ENCODE results near the gene UBL7. TPM values are rescaled to one million over a fixed set of nuclear protein-coding genes. Genes with fewer than 3 reads are reported as not detected.
A peak's percentile ranks its signal among the peaks of the same experiment; 100 is the strongest.

UBL7 gene
- total and polyA plus RNA-seq, 2 of the 8 experiments (the other 6 are each of a cell fraction or from before 2014, with no cell fraction given), result 71.5 to 183 TPM

DNA sequence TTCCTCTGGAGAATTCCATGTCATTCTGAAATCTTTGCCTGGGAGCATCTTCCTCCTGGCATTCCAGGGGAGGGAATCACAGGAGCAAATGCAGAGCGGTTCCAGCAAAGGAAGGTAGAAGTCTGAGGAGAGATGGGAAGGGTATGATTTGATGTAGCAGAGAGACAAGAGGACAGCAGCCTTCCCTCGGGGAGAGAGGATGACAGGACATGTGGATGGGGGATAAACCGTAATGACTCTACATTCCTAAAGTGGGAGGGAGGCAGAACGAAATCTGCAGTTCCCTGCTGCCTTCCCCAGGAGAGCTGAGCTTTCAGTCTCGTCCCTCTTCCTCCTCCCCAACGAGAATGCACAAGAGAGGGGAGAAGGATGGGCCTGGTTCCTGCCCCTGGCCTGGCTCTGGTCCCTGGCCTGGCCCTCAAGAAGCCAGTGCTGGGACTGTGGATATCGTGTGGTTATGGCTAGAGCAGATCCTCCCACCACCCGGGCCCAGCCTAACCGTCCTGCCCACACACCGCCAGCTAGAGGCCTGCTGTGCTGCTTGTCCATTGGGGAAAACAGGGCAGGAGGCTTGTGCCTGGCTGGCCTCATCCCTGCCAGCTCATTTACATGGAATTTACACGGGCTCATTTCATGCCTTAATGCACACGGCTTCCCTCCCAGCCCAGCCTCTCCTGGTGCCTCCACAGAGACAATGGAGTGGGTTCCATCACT lies 53.8 kb downstream of the UBL7 start:
- H3K27me3 ChIP-seq (replicated peaks in 1 of 4; ENCODE audit: control insufficient read depth in 3 of 4, extremely low read depth in 1 of 4, insufficient read depth in 3 of 4, low read length in 3 of 4), result no peaks in the 10 kb centered on the region; a peak in 2 of 7 replicates
- no peak for TF ChIP-seq RAD21 (IDR thresholded peaks at IDR 0.05 in 1 of 2, conservative IDR thresholded peaks at IDR 0.05 in 1 of 2; ENCODE audit: low read depth in 2 of 2, low read length in 2 of 2)
- 0 out of 2 replicates have a peak, but pooled peaks have one; percentile 13 for TF ChIP-seq TEAD4 (IDR thresholded peaks at IDR 0.05; ENCODE audit: low read depth, low read length)
- no peak overlapping the region for H3K4ac ChIP-seq (replicated peaks; ENCODE audit: insufficient read length, low read depth, low read length)
- peaks cover 0 to 10% (median 3%) of the 10 kb centered on the region in 4 experiments; a peak in 5 of 7 replicates for H3K4me1 ChIP-seq (replicated peaks in 1 of 4; ENCODE audit: control insufficient read depth in 3 of 4, insufficient read depth in 4 of 4, low read length in 3 of 4)
- H3K23ac ChIP-seq (ENCODE audit: insufficient read length), result no peak overlapping the region
- no peak overlapping the region for H3K14ac ChIP-seq (ENCODE audit: insufficient read length)
- ChIA-PET POLR2A (ENCODE audit: partially characterized antibody) (interaction anchor here (1.5 kb wide), 1 partner anchor 37 kb away, joined by 4 read pairs; no protein-coding TSS in a partner anchor), CTCF (ENCODE audit: partially characterized antibody) (interaction anchor here (1.2 to 5.5 kb wide), 7 partner anchors 13 to 87 kb away, joined by 3 to 48 read pairs (median 5); no protein-coding TSS in a partner anchor)
- no peak overlapping the region for H2BK20ac ChIP-seq (ENCODE audit: low read length)
- H3K79me1 ChIP-seq (ENCODE audit: low read depth, low read length), result no peaks in the 10 kb centered on the region
- H3K56ac ChIP-seq (replicated peaks; ENCODE audit: insufficient read length, low read depth, low read length), result no peak overlapping the region
- no peak overlapping the region for H4K5ac ChIP-seq (ENCODE audit: insufficient read length, low read depth, low read length)
- peaks cover 0 to 6% (median 1%) of the 10 kb centered on the region in 4 experiments; a peak in 4 of 8 replicates for H3K36me3 ChIP-seq (ENCODE audit: control insufficient read depth in 2 of 4, insufficient read depth in 4 of 4, low read length in 3 of 4)
- H4K91ac ChIP-seq (replicated peaks; ENCODE audit: insufficient read length, low read length), result no peak overlapping the region
- H2BK15ac ChIP-seq (ENCODE audit: low read length), result no peak overlapping the region
- no peak overlapping the region for H2BK5ac ChIP-seq (ENCODE audit: low read depth, low read length)
- 61% methylated on average over 12 of the region's 12 CpGs; no CpG with 5 or more reads in 1 of the 2 experiments for WGBS, 2 experiments (ENCODE audit: extremely low coverage in 1 of 2, insufficient coverage in 1 of 2, insufficient read length in 1 of 2, insufficient replicate concordance in 2 of 2, low coverage in 1 of 2, low lambda C conversion rate in 2 of 2, missing lambda C conversion rate in 1 of 2)
- no peak overlapping the region for H2BK120ac ChIP-seq (replicated peaks; ENCODE audit: low read depth, low read length)
- 0 out of 2 replicates have a peak overlapping the region, but pooled peaks have one; percentile 52 for H2BK12ac ChIP-seq (ENCODE audit: low read depth, low read length)
- H3K27ac ChIP-seq (ENCODE audit: low read depth, low read length), result no peak overlapping the region
- H3K4me2 ChIP-seq (ENCODE audit: insufficient read depth in 1 of 2, low read depth in 2 of 2, low read length in 2 of 2), result peak overlapping the region in 1 of 2 experiments; percentile 5; a peak in 1 of 4 replicates
- 0 out of 2 replicates have a peak overlapping the region, but pooled peaks have one; percentile 32 for H3K18ac ChIP-seq (ENCODE audit: extremely low read depth, low read length)
- H3K79me2 ChIP-seq (ENCODE audit: control insufficient read depth in 1 of 2, insufficient read depth in 2 of 2, low read length in 2 of 2), result no peaks in the 10 kb centered on the region
- H3K9ac ChIP-seq (replicated peaks in 1 of 4; ENCODE audit: extremely low read depth in 1 of 4, low read depth in 3 of 4, low read length in 3 of 4), result no peak overlapping the region
- no peak overlapping the region for H2AK5ac ChIP-seq (ENCODE audit: low read depth, low read length)
- peaks cover 0 to 3% of the 10 kb centered on the region in 2 experiments for H4K20me1 ChIP-seq (replicated peaks in 1 of 2; ENCODE audit: control insufficient read depth in 1 of 2, insufficient read depth in 2 of 2, low read length in 2 of 2)
- H2AFZ ChIP-seq (ENCODE audit: low read length), result no peak overlapping the region
- H3K23me2 ChIP-seq (ENCODE audit: low read depth, low read length), result no peaks in the 10 kb centered on the region
- H3K4me3 ChIP-seq (ENCODE audit: extremely low read depth in 1 of 4, insufficient read depth in 2 of 4, low read depth in 3 of 4, low read length in 4 of 4), result no peak overlapping the region
- FAIRE-seq (no peak), DNase-seq (ENCODE audit: low read depth in 1 of 2, low spot score in 2 of 2) (no peak)
- H4K8ac ChIP-seq (ENCODE audit: extremely low read depth, insufficient read depth, low read length), result 0 out of 2 replicates have a peak overlapping the region, but pooled peaks have one; percentile 42
- no peaks in the 10 kb centered on the region for H3K9me3 ChIP-seq (ENCODE audit: insufficient read depth in 2 of 2, low read depth in 1 of 2, low read length in 1 of 2)

All from H1 (cell line).